Spleen (tissue), 11 donors: ENCODE measurements around the gene E2F7. TPM values are rescaled to one million over a fixed set of nuclear protein-coding genes. Genes with fewer than 3 reads are reported as not detected.

Experiments
- DNase-seq: peaks from one replicate; pipeline ENCODE4 v3.0.0-alpha.2; 2020
- H3K27ac ChIP-seq, 8 donors: fragments of 200-600 bp; sonication (generic) in 7 of 8; 1 replicate in 4 of 8; 2 replicates in 4 of 8; pipeline versions ENCODE4 v1.5.0 to v1.8.0; 2016 to 2021; ENCODE audit warnings: inconsistent platforms in 4 of 8, mild to moderate bottlenecking in 4 of 8, moderate library complexity in 1 of 8
- H3K27me3 ChIP-seq, 7 donors: fragments of 200-600 bp; sonication (generic) in 6 of 7; replicated peaks in 1 of 7; 1 replicate in 4 of 7; 2 replicates in 3 of 7; pipeline versions ENCODE4 v1.5.0 to v1.8.0; 2016 to 2021; ENCODE audit warnings: inconsistent platforms in 3 of 7, mild to moderate bottlenecking in 1 of 7
- H3K36me3 ChIP-seq, 6 donors: fragments of 200-600 bp; sonication (generic) in 5 of 6; 1 replicate in 4 of 6; 2 replicates in 2 of 6; pipeline versions ENCODE4 v1.5.0 to v1.8.0; 2016 to 2021; ENCODE audit warnings: inconsistent platforms in 2 of 6
- H3K4me1 ChIP-seq, 6 donors: fragments of 200-600 bp; sonication (generic) in 5 of 6; 1 replicate in 3 of 6; 2 replicates in 3 of 6; pipeline versions ENCODE4 v1.5.0 to v1.8.0; 2016 to 2021; ENCODE audit warnings: inconsistent platforms in 3 of 6
- H3K4me3 ChIP-seq, 8 donors: fragments of 200-600 bp; sonication (generic) in 7 of 8; 1 replicate in 4 of 8; 2 replicates in 4 of 8; pipeline versions ENCODE4 v1.5.0 to v1.8.0; 2016 to 2021; ENCODE audit warnings: inconsistent platforms in 4 of 8, mild to moderate bottlenecking in 4 of 8, moderate library complexity in 2 of 8
- H3K9me3 ChIP-seq, 8 donors: fragments of 200-600 bp; sonication (generic) in 7 of 8; 1 replicate in 4 of 8; 2 replicates in 4 of 8; pipeline versions ENCODE4 v1.5.0 to v1.8.0; 2016 to 2021; ENCODE audit warnings: inconsistent platforms in 4 of 8
- POLR2A ChIP-seq, 3 donors: fragments of 450-650 bp; IDR thresholded peaks; one replicate each; pipeline ENCODE4 v1.5.1; 2017; ENCODE audit warnings: antibody characterized with exemption in 3 of 3, mild to moderate bottlenecking in 1 of 3
- POLR2AphosphoS5 ChIP-seq, 3 donors: sonication (generic); formaldehyde crosslinking; IDR thresholded peaks; one replicate each; pipeline ENCODE4 v1.5.1; 2017; ENCODE audit warnings: antibody characterized with exemption in 3 of 3
- WGBS, 5 donors: extraction: QIAGEN DNeasy Blood & Tissue Kit in 3 of 5; methylation state at CpG; one replicate each; pipeline versions ENCODE4 v1.1.5 to v1.1.7; 2013 to 2018; 5-methylcytosine and 5-hydroxymethylcytosine counted together
- intact Hi-C: fragments of 100-400 bp; cut with DNase I; formaldehyde crosslinking; loops from one replicate; pipeline ENCODE4 v1.15.0; 2023; ENCODE audit warnings: low total_unique reads
- polyA plus RNA-seq, 3 donors: library from polyadenylated mRNA; stranded (reverse); fragments of 200-250 nt; gene quantifications; one replicate each; pipeline ENCODE4 v1.2.1, GENCODE V29; 2013
- total RNA-seq, 7 donors: library from RNA; depleted of rRNA in 3 of 7; stranded (reverse); fragments of >200 nt in 3 of 7; fragmentation: NEBNext Ultra II Directional in 4 of 7; extraction: Animal tissue kit (Norgen Biotek cat#: 25700) in 4 of 7; gene quantifications; one replicate each; pipeline versions ENCODE4 v1.1.0 to v1.2.1, GENCODE V29; 2016 to 2021
- TF ChIP-seq, protein P1 (sequence below), 11 experiments: fragments of 200-600 bp in 7 of 11; fragments of 450-650 bp in 4 of 11; sonication (generic) in 4 of 11; IDR thresholded peaks in 8 of 11; conservative IDR thresholded peaks in 3 of 11; 1 replicate in 7 of 11; 2 replicates in 4 of 11; pipeline versions ENCODE4 v1.4.0 to v1.8.0; 2016 to 2021; ENCODE audit warnings: antibody characterized with exemption in 11 of 11, inconsistent platforms in 4 of 11, mild to moderate bottlenecking in 1 of 11
- donor health status: healthy with polysubstance abuse.
- donor health status: DM: no; HTN: no; CAD: no; lungs with moderate emphysema.
- donor health status: DM: no; HTN: no; CAD: no.
- donor health status: Bipolar disorder and iron deficiency.
- donor health status: healthy.
- donor health status: DM: no; HTN: no; CAD: no.
- donor health status: DM: yes; HTN: yes; CAD: no.

Gene E2F7
- total and polyA plus RNA-seq, 10 donors: 0.09 to 2.2 (median 0.95) TPM

DNA sequence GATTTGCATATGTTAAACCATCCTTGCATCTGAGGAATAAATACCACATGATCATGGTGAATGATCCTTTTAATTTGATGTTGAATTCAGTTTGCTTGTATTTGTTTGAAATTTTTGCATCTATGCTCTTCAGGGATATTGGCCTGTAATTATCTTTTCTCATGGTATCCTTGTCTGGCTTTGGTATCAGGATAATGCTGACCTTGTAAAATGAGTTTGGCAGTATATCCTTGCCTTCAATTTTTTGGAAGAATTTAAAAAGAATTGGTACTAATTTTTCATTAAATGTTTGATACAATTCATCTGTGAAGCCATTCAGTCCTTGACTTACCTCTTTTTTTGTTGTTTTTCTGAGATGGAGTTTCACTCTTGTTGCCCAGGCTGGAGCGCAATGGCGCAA is 85.2 kb downstream of the E2F7 start:
- TF ChIP-seq POLR2AphosphoS5 (IDR thresholded peaks at IDR 0.05) (no peak), POLR2A (IDR thresholded peaks at IDR 0.05) (no peak)
- TF ChIP-seq, protein P1, sequence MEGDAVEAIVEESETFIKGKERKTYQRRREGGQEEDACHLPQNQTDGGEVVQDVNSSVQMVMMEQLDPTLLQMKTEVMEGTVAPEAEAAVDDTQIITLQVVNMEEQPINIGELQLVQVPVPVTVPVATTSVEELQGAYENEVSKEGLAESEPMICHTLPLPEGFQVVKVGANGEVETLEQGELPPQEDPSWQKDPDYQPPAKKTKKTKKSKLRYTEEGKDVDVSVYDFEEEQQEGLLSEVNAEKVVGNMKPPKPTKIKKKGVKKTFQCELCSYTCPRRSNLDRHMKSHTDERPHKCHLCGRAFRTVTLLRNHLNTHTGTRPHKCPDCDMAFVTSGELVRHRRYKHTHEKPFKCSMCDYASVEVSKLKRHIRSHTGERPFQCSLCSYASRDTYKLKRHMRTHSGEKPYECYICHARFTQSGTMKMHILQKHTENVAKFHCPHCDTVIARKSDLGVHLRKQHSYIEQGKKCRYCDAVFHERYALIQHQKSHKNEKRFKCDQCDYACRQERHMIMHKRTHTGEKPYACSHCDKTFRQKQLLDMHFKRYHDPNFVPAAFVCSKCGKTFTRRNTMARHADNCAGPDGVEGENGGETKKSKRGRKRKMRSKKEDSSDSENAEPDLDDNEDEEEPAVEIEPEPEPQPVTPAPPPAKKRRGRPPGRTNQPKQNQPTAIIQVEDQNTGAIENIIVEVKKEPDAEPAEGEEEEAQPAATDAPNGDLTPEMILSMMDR (IDR thresholded peaks at IDR 0.05 in 8 of 11, conservative IDR thresholded peaks at IDR 0.05 in 3 of 11): no peak
- no peaks in the 10 kb centered on the region for H3K27me3 ChIP-seq
- WGBS, 5 donors: 94 to 100% (median 97%) methylated on average over 2 of the region's 2 CpGs

DNA sequence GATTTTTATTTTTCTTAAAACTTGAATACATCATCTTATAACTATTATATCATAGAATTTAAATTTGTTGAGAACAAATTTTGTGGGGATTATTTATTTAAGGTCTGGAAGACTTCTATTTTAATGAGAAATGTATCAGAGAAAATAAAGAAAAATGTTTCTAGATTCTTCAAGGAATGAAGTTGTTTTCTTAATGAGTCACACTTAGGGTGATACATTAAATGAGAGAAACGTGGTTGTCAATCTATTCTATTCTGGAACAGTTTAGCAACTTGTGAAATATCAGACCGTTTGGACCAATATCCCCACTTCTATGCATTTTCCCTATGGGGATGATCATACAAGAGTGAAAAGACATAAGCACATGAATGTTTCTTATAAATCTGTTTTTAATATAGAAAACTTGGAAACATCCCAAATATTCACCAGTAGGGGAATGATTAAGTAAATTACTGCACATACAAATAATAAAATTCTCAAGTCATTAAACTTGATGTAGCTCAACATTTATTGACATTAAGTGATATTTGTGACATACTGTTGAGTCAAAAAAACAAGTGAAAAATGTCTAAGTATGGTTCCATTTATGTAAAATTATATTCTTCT is 88.5 kb downstream of the E2F7 start:
- DNase-seq: no peak
- WGBS, 5 donors: 59 to 81% (median 75%) methylated on average over 2 of the region's 2 CpGs
- no peak overlapping the region for H3K27ac ChIP-seq

More for the DNA sequence above, 85.2 kb downstream of the E2F7 start:
- Histone ChIP-seq H3K27ac (no peak overlapping the region), H3K9me3 (peaks cover 0 to 39% (median 34%) of the 10 kb centered on the region in 8 donors), H3K36me3 (no peaks in the 10 kb centered on the region), H3K4me3 (no peak overlapping the region), H3K4me1 (no peaks in the 10 kb centered on the region)
- DNase-seq: no peak
- intact Hi-C loops: no loop called here

More for the DNA sequence above, 88.5 kb downstream of the E2F7 start:
- H3K36me3 ChIP-seq: no peaks in the 10 kb centered on the region
- intact Hi-C loops: no loop called here
- TF ChIP-seq POLR2A (IDR thresholded peaks at IDR 0.05) (no peak), POLR2AphosphoS5 (IDR thresholded peaks at IDR 0.05) (no peak)
- TF ChIP-seq, protein P1 (IDR thresholded peaks at IDR 0.05 in 8 of 11, conservative IDR thresholded peaks at IDR 0.05 in 3 of 11): no peak
- no peak overlapping the region for H3K4me3 ChIP-seq
- no peaks in the 10 kb centered on the region for H3K4me1 ChIP-seq
- H3K9me3 ChIP-seq: peaks cover 0 to 7% (median 4%) of the 10 kb centered on the region in 8 donors
- H3K27me3 ChIP-seq: no peaks in the 10 kb centered on the region

Other genes with a start within 250 kb of the E2F7 start
- gene CSRP2, start 186.6 kb downstream of the E2F7 start, total RNA-seq: 10 to 100 TPM in 6 of 7 donors, 1 to 10 TPM in 1; 8.9 to 27.0 (median 15.5) TPM
- 10 to 100 TPM; 25.0 to 38.6 (median 33.3) TPM for gene CSRP2, start 186.6 kb downstream of the E2F7 start, polyA plus RNA-seq